Measurements from ENCODE around the gene PIP4K2B. TPM values are rescaled to one million over a fixed set of nuclear protein-coding genes. Genes with fewer than 3 reads are reported as not detected.
"Not testable (repeated sequence)": the region's sequence is repeated elsewhere in the genome, so short reads cannot be mapped to it uniquely, and the experiment has no call there.

Gene PIP4K2B
- total RNA-seq, 2 experiments from 2014 or later = 33.0 to 38.6 TPM

GRCh38 chr17:38789185-38789584 is 10.2 kb downstream of the PIP4K2B start:
- Histone ChIP-seq H2AFZ (ENCODE audit: low read length) (no peak overlapping the region), H3K9me2 (ENCODE audit: insufficient read depth, low read length) (no peaks in the 10 kb centered on the region), H3K4me1 (ENCODE audit: insufficient read depth, low read length, poor library complexity, severe bottlenecking) (no peaks in the 10 kb centered on the region), H3K9me3 (ENCODE audit: low read length) (no peaks in the 10 kb centered on the region), H3K4me2 (ENCODE audit: low read length) (no peak overlapping the region), H3K36me3 (ENCODE audit: insufficient read depth, low read length) (peaks cover 23% of the 10 kb centered on the region), H3K4me3 (ENCODE audit: low read depth, low read length, poor library complexity, severe bottlenecking) (no peak overlapping the region), H4K20me1 (ENCODE audit: insufficient read depth, low read length) (no peaks in the 10 kb centered on the region), H3K27ac (ENCODE audit: low read depth, low read length, poor library complexity, severe bottlenecking) (no peak overlapping the region), H3K79me2 (ENCODE audit: insufficient read depth, low read depth, low read length) (0 out of 2 replicates have a peak, but pooled peaks cover 7% of the 10 kb centered on the region)
- TF ChIP-seq EZH2phosphoT487 (IDR thresholded peaks at IDR 0.05; ENCODE audit: borderline replicate concordance, low read depth, low read length) = no peak
- TF ChIP-seq CTCF (conservative IDR thresholded peaks at IDR 0.05; ENCODE audit: low read length) = no peak
- ChIA-PET CTCF (ENCODE audit: unreplicated experiment) (no interaction called here), POLR2A (no interaction called here)
- intact Hi-C loops (cut with micrococcal nuclease; ENCODE audit: unreplicated experiment) = no loop called here
- DNase-seq (ENCODE audit: low spot score) = no peak
- BruUV-seq (replicated peaks) = no TSS peak

GRCh38 chr17:38787999-38788398 is 11.4 kb downstream of the PIP4K2B start:
- H3K27ac ChIP-seq (ENCODE audit: low read depth, low read length, poor library complexity, severe bottlenecking); POLR2A ChIA-PET; H3K79me2 ChIP-seq (ENCODE audit: insufficient read depth, low read depth, low read length); BruUV-seq (replicated peaks); H3K9me3 ChIP-seq (ENCODE audit: low read length); CTCF ChIA-PET (ENCODE audit: unreplicated experiment); H2AFZ ChIP-seq (ENCODE audit: low read length); H4K20me1 ChIP-seq (ENCODE audit: insufficient read depth, low read length); H3K9me2 ChIP-seq (ENCODE audit: insufficient read depth, low read length); intact Hi-C loops (cut with micrococcal nuclease; ENCODE audit: unreplicated experiment); DNase-seq (ENCODE audit: low spot score); H3K4me2 ChIP-seq (ENCODE audit: low read length); H3K4me3 ChIP-seq (ENCODE audit: low read depth, low read length, poor library complexity, severe bottlenecking); H3K4me1 ChIP-seq (ENCODE audit: insufficient read depth, low read length, poor library complexity, severe bottlenecking): not testable (repeated sequence)
- peaks cover 33% of the 10 kb centered on the region for H3K36me3 ChIP-seq (ENCODE audit: insufficient read depth, low read length)

- H3K9me2 ChIP-seq (ENCODE audit: insufficient read depth, low read length) = no peaks in the 10 kb centered on the region
- DNase-seq (ENCODE audit: low spot score) = no peak
- H3K79me2 ChIP-seq (ENCODE audit: insufficient read depth, low read depth, low read length) = no peaks in the 10 kb centered on the region
- H3K36me3 ChIP-seq (ENCODE audit: insufficient read depth, low read length) = peaks cover 43% of the 10 kb centered on the region
- H3K4me2 ChIP-seq (ENCODE audit: low read length) = no peak overlapping the region
- H4K20me1 ChIP-seq (ENCODE audit: insufficient read depth, low read length) = no peaks in the 10 kb centered on the region
- H3K4me3 ChIP-seq (ENCODE audit: low read depth, low read length, poor library complexity, severe bottlenecking) = no peak overlapping the region
- POLR2A ChIA-PET = no interaction called here
- intact Hi-C loops (cut with micrococcal nuclease; ENCODE audit: unreplicated experiment) = no loop called here
- H2AFZ ChIP-seq (ENCODE audit: low read length) = no peak overlapping the region
- H3K9me3 ChIP-seq (ENCODE audit: low read length) = no peaks in the 10 kb centered on the region
- no peaks in the 10 kb centered on the region for H3K4me1 ChIP-seq (ENCODE audit: insufficient read depth, low read length, poor library complexity, severe bottlenecking)
- CTCF ChIA-PET (ENCODE audit: unreplicated experiment) = no interaction called here
- TF ChIP-seq CTCF (conservative IDR thresholded peaks at IDR 0.05; ENCODE audit: low read length) = no peak
- H3K27ac ChIP-seq (ENCODE audit: low read depth, low read length, poor library complexity, severe bottlenecking) = no peak overlapping the region
- BruUV-seq (replicated peaks) = no TSS peak
Measured at GRCh38 chr17:38786372-38786771, 13.0 kb downstream of the PIP4K2B start.

Data from OCI-LY7 (cell line).